Putamen (tissue), 1 donor: ENCODE measurements around the gene USP19.

Experiments used
- DNase-seq: peaks from one replicate; pipeline ENCODE4 v3.0.0-alpha.2; 2016; ENCODE audit warnings: low spot score

The USP19 gene

DNA sequence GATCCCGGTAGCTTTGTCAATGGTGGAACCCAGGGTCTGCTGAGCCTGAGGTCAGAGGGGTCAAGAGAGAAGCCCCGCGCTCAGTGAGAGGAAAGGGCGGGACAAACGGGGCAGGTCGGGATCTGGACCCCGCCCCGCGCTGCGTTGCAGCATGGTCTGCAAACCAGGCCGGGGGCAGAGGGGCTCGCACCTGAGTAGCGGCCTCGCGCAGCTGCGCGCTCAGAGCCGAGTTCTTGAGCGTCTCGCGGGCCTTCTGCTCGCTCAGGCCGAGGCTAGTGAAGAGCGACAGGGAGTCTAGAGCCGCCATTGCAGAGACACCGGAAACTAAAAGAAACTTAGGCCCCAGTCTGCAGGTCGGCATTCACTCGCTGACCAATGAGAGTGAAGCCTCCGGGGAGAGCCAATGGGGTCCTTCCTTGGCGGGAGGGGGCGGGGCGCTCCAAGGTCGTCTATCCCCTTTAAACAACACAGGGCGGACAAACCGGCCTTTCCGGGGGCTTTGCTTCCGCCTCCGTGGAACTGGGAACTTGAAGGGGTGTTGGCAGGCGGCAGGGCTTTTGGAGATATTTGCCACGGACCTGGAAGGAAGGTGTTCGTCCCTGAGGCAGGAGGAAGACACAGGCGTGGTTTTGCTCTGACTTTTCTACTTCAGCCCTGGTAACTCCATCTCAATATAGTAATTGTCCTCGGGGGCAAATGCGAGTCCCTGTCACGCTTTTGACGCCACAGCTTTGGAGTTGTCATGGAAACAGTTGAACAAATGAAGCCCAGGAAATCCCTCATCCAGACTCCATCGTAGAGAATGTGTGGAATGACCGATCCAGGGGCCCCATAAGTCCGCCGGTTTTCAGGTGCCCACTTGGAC is 16.0 kb downstream of the USP19 start, which contains the start of gene QARS1:
QARS1 (minus strand) TSS at position 331 of the 865 bp plus-strand sequence; CDS start at position 307, 24 bp downstream.
- peak; percentile 95 for DNase-seq

DNA sequence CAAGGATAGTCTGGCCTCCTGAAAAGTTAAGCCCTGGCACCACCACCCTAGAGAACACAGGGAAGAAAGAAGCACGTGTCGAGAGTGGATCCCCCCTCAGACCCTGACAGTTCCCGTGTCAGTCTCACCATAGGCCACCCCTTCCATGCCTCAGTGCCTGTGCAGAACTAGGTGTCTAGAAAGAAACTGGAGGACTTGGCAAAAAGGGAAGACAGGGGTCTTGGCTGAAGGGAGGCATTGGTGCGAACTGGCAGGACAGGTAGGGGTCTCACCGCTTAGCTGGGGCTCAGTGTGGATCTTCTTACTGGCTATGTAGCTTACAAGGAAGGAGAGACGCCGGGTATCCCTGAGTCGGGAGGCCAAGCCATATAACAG is 16.6 kb downstream of the USP19 start:
- DNase-seq = no peak

DNA sequence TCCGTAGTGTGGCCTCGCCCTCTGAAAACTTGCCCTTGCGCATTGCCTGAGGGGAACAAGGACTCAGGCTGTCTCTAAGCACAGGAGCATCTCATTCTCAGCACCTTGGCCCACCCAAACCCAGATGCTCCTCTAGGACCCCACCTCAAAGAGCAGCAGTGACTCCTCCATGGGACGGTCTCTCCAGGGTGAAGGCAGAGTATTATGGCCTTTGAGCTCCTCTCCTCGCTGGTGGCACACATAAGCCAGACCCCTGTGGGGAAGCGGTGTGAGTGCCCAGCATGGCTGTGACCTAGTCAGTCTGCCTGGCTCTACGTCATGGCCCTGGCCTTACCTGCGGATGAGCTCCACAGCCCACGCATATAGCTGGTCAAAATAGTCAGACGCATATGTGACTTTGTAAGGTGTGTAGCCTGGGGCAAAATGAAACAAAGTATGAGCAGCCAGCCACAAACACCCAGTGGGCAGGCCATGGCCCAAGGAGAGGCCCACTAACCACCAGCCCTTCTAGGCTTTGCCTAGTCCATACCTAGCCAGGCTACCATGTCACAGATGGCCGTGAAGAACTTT is 20.5 kb downstream of the USP19 start:
- DNase-seq = no peak

DNA sequence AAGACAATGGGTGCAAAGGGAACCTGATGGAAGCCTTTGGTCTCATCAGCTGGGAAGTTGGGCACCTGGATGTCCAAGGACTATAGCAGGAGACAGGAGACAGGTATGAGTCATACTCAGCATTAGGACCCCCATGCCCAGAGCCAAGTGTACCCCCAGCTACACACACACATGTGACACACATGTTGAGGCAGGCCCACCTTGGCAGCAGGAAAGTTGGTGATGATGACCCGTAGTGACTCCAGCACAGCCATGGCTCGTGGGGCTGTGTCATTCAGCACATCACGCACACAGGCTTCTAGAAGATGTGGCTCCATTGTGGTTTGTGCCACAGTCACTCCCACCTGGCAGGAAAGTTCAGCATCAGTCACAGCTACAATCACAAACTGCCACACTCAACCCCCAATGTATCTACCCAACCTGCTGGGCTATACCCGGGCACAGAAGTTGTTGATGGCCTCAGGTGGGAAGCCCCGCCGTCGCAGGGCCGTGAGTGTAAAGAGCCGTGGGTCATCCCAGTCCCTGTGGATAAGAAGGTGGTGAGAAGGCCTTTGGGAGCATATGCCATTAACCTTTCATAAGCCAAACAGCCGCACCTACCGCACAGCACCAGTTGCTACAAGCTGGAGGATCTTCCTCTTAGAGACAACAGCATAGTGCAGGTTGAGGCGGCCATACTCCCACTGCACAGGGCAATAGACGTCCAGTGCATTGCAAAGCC is 21.6 kb downstream of the USP19 start:
- no peak for DNase-seq

DNA sequence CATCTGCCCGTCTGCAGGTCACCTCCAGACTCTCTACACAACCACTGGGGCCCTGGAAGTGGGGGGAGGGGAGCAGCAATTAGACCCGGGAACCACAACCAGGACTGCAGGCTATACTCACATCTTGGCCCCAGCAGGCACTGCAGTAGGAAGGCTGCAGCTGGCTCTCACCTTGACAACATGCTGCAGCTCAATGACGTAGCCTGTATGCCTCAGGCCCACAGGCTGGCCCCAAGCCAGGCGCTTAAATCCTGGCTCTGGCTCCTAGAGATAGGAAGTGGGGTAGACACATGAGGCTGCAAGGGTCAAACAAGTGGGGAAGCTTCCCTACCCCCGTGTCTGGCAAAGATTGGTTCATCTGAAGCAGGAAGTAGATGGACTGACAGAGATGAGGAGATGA is 22.2 kb downstream of the USP19 start:
- DNase-seq = no peak

DNA sequence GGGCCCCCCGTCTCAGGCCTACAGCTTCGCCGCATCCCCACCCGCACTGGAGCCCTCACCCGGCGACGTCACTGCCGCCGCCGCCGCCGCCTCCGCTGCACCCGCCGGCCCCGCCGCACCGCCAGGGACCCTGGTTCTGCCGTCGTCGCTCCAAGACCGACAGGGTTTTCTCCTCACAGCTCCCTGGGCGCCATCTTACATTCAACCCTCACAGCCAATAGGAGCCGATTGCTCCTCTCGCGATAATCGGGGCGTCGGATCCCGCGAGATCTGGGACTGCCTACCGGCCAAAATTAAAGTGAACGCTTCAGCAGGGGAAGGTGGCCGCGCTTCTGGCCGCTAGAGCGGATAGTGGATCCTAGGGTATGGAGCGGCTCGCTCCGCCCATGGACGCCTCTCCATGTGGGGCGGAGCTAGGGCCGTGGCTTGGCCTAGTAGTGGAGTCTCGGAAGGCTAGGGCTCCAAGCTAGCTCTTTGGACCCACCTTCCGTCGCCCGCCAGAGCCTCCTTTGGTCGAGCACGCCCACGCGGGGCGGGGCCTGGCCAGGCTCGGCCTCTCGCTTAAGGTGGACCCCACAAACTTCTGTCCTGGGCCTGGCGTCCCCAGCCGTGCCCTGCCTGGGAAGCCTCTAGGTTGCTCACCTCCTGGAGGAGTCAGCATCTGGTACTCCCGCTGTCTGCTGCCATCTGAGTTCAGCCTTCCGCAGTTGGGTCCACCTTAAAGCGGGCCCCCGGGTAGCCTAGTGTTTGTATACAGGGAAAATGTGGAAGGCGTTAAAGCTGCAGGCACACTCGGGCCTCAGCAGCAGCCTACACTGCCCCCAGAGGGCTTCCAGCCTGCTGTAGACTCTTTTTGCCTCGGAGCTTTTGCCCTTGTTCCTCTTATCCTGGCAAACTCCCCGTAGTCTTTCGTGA is 26.5 kb downstream of the USP19 start, which contains the start of gene QRICH1:
QRICH1 (minus strand) TSS at position 219 of the 915 bp plus-strand sequence. CDS start 17,054 bp downstream, outside the sequence.
- peak; percentile 97 for DNase-seq

DNA sequence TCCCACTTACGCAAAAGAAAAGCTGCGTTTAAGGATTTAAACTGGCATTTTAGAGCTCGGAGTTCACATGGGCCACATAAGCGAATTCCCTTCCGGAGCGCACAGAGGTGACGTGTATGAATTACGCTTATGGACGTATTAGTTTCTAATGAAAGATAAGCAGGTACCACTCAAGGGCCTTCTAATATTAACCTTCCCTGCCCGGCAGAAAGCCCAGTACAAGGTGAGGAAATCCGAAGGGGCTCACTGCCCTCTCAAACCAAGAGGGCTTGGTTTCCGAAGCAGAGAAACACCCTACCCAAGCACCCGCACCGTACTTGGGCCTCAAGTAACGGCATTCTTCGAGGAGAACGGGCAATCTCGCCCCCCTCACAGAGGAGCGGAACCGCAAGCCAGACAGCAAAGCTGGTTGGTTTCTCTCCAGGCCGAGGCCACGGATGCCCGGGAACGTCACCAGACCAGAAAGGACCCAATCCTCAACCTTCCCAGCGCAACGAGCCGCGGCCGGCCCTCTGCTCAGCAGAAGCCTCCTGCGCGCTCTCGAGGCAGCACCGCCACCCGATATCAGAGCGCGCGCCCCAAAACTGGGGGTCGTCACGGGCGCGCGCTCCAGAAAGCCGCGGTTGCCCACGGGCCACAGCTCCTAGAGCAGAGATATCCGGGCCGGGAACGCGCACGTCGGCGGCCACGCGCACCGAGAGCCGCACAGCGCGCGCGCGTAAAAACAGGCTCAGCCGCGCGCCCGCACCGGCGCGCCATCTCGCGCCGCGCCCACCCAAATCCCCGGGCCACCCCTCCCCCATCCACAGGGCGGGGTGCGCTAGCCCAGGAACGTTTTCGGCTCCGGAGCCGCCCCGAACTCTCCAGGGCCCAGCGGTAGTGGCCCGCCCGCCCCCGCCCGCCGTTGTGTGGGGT is 27.4 kb downstream of the USP19 start:
- DNase-seq = peak; percentile 73

DNA sequence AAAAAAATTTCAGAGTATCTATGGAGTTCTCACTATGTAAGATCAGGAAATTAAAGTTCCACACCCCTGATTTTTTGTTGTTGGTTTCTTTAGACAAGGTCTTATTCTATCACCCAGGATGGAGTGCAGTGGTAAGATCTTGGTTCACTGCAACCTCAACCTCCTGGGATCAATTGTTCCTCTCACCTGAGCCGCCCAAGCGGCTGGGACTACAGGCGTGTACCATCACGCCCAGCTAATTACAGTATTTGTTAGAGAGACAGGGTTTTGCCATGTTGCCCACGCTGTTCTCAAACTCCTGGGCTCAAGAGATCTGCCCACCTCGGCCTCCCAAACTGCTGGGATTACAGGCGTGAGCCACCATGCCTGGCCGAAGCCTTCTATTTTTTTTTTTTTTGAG is 39.2 kb downstream of the USP19 start:
- no peak for DNase-seq

DNA sequence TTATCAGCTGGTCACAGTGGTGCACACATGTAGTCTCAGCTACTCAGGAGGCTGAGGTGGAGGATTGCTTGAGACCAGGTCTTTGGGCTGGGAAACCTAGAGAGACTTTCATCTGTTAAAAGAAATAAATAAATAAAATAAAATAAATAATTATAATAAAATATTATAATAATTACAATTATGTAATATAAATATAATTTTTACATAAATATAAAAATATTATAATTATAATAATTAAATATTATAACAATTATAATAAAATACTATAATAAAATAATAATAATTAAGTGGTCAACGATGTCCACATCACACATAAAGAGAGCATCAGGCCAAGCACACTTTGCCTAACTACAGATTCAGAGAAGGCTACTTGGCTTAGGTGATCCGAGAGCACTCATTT is 41.4 kb downstream of the USP19 start:
- DNase-seq = no peak

DNA sequence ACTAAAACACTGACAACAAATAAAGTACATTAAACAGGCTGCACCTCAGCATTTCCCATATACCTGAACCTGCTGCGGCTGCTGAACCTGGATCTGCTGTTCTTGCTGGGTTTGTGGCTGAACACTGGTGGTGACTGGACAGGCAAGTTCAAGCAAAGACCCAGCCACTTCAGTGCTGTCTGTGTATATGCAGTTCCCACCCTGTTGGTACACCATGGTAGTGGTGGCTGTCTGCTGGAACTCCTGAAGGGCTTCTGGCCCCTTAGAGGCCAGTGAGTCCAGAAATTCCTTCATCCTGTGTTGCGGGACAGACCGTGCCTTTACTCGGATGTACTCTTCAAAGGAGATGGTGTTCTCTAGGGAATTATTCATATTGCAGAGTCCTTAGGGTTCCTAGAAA is 44.0 kb downstream of the USP19 start:
- DNase-seq = no peak

DNA sequence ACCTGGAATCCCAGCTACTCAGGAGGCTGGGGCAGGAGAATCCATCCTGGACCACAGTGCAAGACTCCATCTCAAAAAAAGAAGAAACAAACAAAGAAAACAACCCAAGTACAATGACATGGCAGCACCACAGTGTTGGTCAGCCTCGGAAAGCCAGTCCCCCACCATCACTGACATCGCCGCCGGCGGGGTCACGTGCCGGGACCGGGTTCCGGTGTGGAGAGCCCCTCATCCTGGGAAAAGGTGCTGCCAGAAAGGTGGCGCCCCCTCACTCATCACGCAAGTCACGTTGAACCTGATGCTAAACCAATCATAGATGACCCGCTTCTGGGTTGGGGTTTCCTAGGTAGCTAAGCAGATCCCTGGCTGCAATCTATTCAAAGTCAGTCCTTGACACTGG is 44.5 kb downstream of the USP19 start:
- DNase-seq = no peak
